NCI-H345 treated with DMSO at 0.1 percent for 48 hours (cell line): ENCODE data around the gene MRPL37.
A peak's percentile ranks its signal among the peaks of the same experiment; 100 is the strongest.
"Not testable (repeated sequence)": the region's sequence is repeated elsewhere in the genome, so short reads cannot be mapped to it uniquely, and the experiment has no call there.

Source experiments
- DNase-seq: peaks from one replicate; lab custom pipeline; 2025; ENCODE audit not compliant: unreplicated experiment; lab: John Stamatoyannopoulos, UW

The MRPL37 gene

GRCh38 chr1:54199765-54200518 lies at the start of gene MRPL37, which contains the start of gene CYB5RL:
Gene MRPL37, plus strand, starts transcription at chr1:54200167. Its CDS starts 77 bp downstream, at chr1:54200244.
Gene CYB5RL, minus strand, starts transcription at chr1:54200030. Its CDS starts 4,414 bp downstream, at chr1:54195616.
- DNase-seq = peak; percentile 97

GRCh38 chr1:54151013-54151412 lies 49.0 kb upstream of the MRPL37 start:
- no peak for DNase-seq

- DNase-seq = no peak
Measured at GRCh38 chr1:54152696-54153095, 47.3 kb upstream of the MRPL37 start, which contains the start of gene CDCP2. Gene CDCP2, minus strand, starts transcription at chr1:54153000. Its CDS starts 78 bp downstream, at chr1:54152922.

GRCh38 chr1:54153535-54154439 lies 46.2 kb upstream of the MRPL37 start:
- DNase-seq = no peak

GRCh38 chr1:54156201-54156600 lies 43.8 kb upstream of the MRPL37 start:
- DNase-seq = no peak

- DNase-seq = no peak
Measured at GRCh38 chr1:54156986-54157385, 43.0 kb upstream of the MRPL37 start.

GRCh38 chr1:54157401-54157800 lies 42.6 kb upstream of the MRPL37 start:
- no peak for DNase-seq

GRCh38 chr1:54158071-54158470 lies 41.9 kb upstream of the MRPL37 start:
- DNase-seq = peak; percentile 21

GRCh38 chr1:54159733-54160316 lies 40.1 kb upstream of the MRPL37 start:
- no peak for DNase-seq

- DNase-seq = no peak
Measured at GRCh38 chr1:54160351-54160750, 39.6 kb upstream of the MRPL37 start.

- DNase-seq = no peak
Measured at GRCh38 chr1:54161495-54162168, 38.3 kb upstream of the MRPL37 start.

GRCh38 chr1:54163051-54163450 lies 36.9 kb upstream of the MRPL37 start:
- DNase-seq = peak; percentile 1

- DNase-seq = no peak
Measured at GRCh38 chr1:54163573-54163972, 36.4 kb upstream of the MRPL37 start.

GRCh38 chr1:54165146-54165545 lies 34.8 kb upstream of the MRPL37 start:
- DNase-seq = no peak

- DNase-seq = not testable (repeated sequence)
Measured at GRCh38 chr1:54166357-54166756, 33.6 kb upstream of the MRPL37 start.

- no peak for DNase-seq
Measured at GRCh38 chr1:54167422-54168139, 32.4 kb upstream of the MRPL37 start.

GRCh38 chr1:54168206-54168965 lies 31.6 kb upstream of the MRPL37 start:
- DNase-seq = no peak

GRCh38 chr1:54169068-54169467 lies 30.9 kb upstream of the MRPL37 start:
- no peak for DNase-seq

GRCh38 chr1:54171016-54171415 lies 29.0 kb upstream of the MRPL37 start:
- no peak for DNase-seq
